NCI-H1048 (cell line): ENCODE data around the gene RABL6.

ENCODE experiments used
- DNase-seq: peaks from one replicate; lab custom pipeline; 2025; lab: John Stamatoyannopoulos, UW

The RABL6 gene

GRCh38 chr9:136847088-136847825 lies 39.5 kb downstream of the RABL6 start:
- DNase-seq: peak; percentile 57

DNA sequence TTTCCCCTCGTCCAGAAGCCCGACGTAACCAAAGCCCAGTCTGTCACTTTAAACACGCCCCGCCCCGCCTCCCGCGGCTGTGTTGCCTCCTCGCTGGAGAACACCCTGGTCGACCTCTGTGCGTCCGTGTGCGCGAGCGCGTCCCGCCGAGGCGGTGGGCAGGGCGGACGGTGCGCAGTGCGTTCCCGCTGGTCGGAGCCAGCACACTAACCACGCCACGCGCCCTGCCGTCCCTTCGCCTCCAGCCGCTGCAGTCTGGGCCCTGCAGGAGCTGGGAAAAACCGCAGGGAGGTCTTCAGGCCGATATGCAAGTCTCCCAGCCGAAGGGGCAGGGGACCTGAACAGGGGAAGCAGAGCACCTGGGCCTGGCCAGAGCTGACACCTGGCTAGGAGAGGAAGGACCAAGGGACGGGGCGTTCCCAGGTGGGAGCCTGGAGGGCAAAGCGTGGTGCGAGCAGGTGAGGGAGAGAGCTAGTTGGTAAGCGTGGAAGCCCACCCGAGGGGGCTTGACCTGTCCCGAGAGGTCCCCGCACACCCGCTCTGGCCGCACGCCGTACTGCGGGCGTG lies 40.2 kb downstream of the RABL6 start:
- peak; percentile 41 for DNase-seq

- DNase-seq: no peak
These were observed 40.8 kb downstream of the RABL6 start for GRCh38 chr9:136848393-136849037.

GRCh38 chr9:136849038-136849959 lies 41.6 kb downstream of the RABL6 start, which contains the start of gene PHPT1:
TSS of gene PHPT1 (plus strand) at chr9:136849409. CDS start at chr9:136849431, 22 bp downstream.
- peak; percentile 98 for DNase-seq

- no peak for DNase-seq
These were observed 42.5 kb downstream of the RABL6 start for GRCh38 chr9:136849960-136850865.

GRCh38 chr9:136850866-136851775 lies 43.4 kb downstream of the RABL6 start:
- no peak for DNase-seq

DNA sequence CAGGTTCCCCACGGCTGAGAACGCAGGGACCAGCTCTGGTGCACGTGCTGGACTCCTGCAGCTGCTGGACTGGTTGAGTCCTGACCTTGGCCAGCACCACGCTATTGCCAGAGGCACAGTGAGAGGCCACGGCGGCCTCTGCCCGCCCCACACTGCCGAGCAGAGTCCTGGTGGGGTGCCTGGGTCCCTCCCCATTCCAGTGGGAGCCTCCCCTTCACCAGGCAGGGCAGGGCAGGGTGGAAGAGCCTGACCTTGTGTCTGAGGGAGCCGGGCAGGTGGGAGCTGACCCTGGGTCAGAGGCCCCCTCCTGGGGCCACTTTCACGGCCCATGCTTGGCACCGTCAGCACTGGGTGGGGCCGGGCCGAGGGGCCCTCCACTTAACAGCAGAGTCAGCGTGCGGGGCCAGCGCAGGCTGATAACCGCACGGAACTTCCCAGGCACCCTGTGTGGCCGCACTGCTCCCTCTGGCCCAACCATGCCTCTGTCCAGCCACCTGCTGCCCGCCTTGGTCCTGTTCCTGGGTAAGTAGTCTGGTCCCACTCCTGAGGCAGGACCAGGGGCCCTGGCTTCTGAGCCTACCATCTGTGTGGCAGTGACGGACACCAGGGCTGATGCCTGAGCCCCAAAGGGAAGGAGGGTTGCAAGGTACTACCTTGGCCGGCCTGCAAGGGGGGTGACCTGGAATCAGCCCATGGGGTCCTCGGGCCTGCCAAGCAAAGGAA lies 44.4 kb downstream of the RABL6 start, which contains the start of gene MAMDC4:
TSS of gene MAMDC4 (plus strand) at position 406 of the 723 bp plus-strand sequence. CDS start at position 477, 71 bp downstream.
- no peak for DNase-seq

DNA sequence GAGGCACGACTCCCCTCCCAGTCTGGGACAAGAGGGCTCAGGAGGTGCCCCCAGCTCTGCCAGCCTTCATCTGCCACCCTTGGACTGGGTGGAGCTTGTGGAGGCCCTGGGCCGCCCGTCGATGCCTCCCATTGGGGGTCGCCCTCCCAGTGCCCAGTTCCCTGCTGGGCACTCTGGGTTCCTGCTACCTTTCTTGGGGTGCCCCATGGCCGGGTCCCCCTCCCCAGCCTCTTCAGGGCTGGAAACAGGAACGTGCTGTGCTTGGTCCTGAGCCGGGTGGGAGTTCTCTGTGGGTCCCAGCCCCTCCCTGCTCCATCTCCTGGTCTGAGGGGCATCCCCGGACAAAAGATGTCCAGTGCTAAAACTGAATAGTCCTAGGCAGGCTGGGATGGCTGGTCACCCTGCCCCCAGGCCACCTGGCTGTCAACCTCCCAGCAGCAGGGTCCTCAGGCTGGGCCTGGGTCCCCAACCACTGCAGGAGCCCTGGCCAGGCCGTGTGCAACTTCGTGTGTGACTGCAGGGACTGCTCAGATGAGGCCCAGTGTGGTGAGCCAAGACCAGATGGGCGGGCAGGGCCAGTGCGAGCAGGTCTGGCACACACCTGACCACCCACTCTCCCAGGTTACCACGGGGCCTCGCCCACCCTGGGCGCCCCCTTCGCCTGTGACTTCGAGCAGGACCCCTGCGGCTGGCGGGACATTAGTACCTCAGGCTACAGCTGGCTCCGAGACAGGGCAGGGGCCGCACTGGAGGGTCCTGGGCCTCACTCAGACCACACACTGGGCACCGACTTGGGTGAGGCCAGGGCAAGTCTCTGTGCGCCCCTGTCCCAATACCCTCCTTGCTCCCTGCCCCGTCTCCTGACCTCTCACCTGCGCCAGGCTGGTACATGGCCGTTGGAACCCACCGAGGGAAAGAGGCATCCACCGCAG lies 45.2 kb downstream of the RABL6 start:
- no peak for DNase-seq

DNA sequence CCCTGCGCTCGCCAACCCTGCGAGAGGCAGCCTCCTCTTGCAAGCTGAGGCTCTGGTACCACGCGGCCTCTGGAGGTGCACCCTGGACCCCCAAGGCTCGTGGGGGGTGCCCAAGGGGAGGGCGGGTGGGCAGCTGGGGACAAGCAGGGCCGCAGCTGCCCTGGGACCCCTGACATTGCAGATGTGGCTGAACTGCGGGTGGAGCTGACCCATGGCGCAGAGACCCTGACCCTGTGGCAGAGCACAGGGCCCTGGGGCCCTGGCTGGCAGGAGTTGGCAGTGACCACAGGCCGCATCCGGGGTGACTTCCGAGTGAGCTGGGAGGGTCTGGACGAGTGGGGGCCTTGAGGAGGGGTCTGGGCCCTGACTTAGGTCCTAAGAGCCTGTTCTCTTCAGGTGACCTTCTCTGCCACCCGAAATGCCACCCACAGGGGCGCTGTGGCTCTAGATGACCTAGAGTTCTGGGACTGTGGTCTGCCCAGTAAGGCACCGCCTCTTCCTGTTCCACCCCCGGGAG lies 45.9 kb downstream of the RABL6 start:
- no peak for DNase-seq

DNA sequence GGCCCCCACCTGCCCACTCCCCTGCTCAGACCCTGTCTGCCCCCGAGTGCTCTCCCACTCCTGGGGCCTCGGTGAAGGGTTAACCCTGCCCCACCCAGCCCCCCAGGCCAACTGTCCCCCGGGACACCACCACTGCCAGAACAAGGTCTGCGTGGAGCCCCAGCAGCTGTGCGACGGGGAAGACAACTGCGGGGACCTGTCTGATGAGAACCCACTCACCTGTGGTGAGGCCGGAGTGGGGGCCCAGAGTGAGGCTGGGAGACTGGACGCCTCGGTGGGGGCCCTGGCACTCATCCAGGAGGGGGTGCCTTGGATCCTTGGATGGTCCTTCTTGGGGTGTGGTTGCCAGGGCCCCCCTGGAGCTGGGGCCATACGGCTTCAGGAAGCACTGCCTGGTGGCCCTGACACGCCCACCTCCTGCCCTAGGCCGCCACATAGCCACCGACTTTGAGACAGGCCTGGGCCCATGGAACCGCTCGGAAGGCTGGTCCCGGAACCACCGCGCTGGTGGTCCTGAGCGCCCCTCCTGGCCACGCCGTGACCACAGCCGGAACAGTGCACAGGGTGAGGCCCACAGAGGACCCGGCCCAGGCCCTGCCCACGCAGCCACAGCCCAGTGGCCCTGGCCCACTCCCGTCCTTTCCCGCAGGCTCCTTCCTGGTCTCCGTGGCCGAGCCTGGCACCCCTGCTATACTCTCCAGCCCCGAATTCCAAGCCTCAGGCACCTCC lies 46.5 kb downstream of the RABL6 start:
- no peak for DNase-seq

- no peak for DNase-seq
These were observed 47.2 kb downstream of the RABL6 start for GRCh38 chr9:136854842-136855460.

DNA sequence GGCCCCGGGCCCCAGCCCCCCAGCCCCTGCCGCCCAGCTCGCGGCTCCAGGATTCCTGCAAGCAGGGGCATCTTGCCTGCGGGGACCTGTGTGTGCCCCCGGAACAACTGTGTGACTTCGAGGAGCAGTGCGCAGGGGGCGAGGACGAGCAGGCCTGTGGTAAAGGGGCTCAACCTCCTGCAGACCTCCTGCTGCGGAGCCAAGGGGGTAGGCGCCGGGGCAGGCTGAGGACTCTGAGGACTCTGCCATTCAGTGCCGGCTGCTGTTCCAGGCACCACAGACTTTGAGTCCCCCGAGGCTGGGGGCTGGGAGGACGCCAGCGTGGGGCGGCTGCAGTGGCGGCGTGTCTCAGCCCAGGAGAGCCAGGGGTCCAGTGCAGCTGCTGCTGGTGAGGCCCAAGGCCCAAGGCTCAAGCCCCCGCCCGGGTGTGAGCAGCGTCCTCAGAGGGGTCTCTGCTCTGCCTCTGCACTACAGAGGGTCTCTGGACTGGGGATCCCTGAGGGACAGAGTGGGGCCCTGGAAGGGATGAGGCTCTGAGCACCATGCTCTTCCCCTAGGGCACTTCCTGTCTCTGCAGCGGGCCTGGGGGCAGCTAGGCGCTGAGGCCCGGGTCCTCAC lies 47.8 kb downstream of the RABL6 start:
- DNase-seq: no peak

DNA sequence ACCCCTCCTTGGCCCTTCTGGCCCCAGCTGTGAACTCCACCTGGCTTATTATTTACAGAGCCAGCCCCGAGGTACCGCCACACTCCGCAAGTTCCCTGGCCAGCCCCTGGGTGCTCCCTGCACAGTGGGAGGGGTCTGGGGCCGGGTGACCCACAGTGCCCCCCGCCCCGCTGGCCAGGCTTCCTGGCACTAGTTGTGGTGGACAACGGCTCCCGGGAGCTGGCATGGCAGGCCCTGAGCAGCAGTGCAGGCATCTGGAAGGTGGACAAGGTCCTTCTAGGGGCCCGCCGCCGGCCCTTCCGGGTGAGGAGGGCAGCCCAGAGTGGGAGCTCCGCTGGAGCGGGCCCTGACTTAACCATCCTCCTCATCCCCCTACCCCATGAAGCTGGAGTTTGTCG lies 48.3 kb downstream of the RABL6 start:
- DNase-seq: no peak

- DNase-seq: no peak
These were observed 48.9 kb downstream of the RABL6 start for GRCh38 chr9:136856541-136857141.

DNA sequence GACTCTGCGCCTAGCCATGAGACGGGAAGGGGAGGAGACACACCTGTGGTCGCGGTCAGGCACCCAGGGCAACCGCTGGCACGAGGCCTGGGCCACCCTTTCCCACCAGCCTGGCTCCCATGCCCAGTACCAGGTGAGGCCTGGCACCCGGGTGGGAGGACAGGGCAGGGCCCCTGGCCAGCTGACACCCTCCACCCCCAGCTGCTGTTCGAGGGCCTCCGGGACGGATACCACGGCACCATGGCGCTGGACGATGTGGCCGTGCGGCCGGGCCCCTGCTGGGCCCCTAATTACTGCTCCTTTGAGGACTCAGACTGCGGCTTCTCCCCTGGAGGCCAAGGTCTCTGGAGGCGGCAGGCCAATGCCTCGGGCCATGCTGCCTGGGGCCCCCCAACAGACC lies 49.4 kb downstream of the RABL6 start:
- DNase-seq: no peak
